Raji (cell line): ENCODE measurements around the gene SLC22A31.

Source experiments
- POLR2A ChIP-seq: IDR thresholded peaks from 2 replicates; pipeline ENCODE4 v1.6.1; 2011; ENCODE audit warnings: low read depth, low read length, control low read depth; ENCODE audit not compliant: insufficient read depth

SLC22A31 gene

GRCh38 chr16:89199241-89200123 lies 855 bp downstream of the SLC22A31 start:
- TF ChIP-seq POLR2A: no peak

- no peak for TF ChIP-seq POLR2A
Observed at GRCh38 chr16:89198417-89199240, 1.7 kb downstream of the SLC22A31 start.

GRCh38 chr16:89197633-89198416 lies 2.5 kb downstream of the SLC22A31 start:
- no peak for TF ChIP-seq POLR2A

GRCh38 chr16:89197033-89197632 lies 3.2 kb downstream of the SLC22A31 start:
- no peak for TF ChIP-seq POLR2A

GRCh38 chr16:89195521-89196171 lies 4.7 kb downstream of the SLC22A31 start:
- no peak for TF ChIP-seq POLR2A

GRCh38 chr16:89194340-89195311 lies 5.7 kb downstream of the SLC22A31 start:
- TF ChIP-seq POLR2A: no peak

- no peak for TF ChIP-seq POLR2A
Observed at GRCh38 chr16:89193576-89194293, 6.6 kb downstream of the SLC22A31 start.

- TF ChIP-seq POLR2A: no peak
Observed at GRCh38 chr16:89192956-89193575, 7.3 kb downstream of the SLC22A31 start.

- no peak for TF ChIP-seq POLR2A
Observed at GRCh38 chr16:89191901-89192185, 8.5 kb downstream of the SLC22A31 start.

GRCh38 chr16:89191033-89191900 lies 9.1 kb downstream of the SLC22A31 start:
- TF ChIP-seq POLR2A: no peak

- no peak for TF ChIP-seq POLR2A
Observed at GRCh38 chr16:89190150-89190958, 10.0 kb downstream of the SLC22A31 start.
